Smooth muscle cell (in vitro differentiated cells): ENCODE data around the gene KCNK6. TPM values are rescaled to one million over a fixed set of nuclear protein-coding genes. Genes with fewer than 3 reads are reported as not detected.

Experiments used
- DNase-seq: peaks from one replicate; lab custom pipeline; 2025; ENCODE audit not compliant: unreplicated experiment; lab: John Stamatoyannopoulos, UW
- H2AFZ ChIP-seq: fragments of 200-600 bp; sonication (generic); 2 replicates; pipeline ENCODE4 v1.6.0; 2016; ENCODE audit warnings: antibody characterized with exemption, low read depth, mild to moderate bottlenecking
- H3F3A ChIP-seq: fragments of 200-600 bp; sonication (generic); 2 replicates; pipeline ENCODE4 v1.6.0; 2017; ENCODE audit warnings: antibody characterized with exemption, low read depth
- H3K27ac ChIP-seq: fragments of 200-600 bp; sonication (generic); 2 replicates; pipeline ENCODE4 v1.5.1; 2016; ENCODE audit warnings: low read depth, mild to moderate bottlenecking
- H3K27me3 ChIP-seq: fragments of 200-600 bp; sonication (generic); 2 replicates; pipeline ENCODE4 v1.6.1; 2016; ENCODE audit warnings: low read depth, mild to moderate bottlenecking
- H3K36me3 ChIP-seq: fragments of 200-600 bp; sonication (generic); 2 replicates; pipeline ENCODE4 v1.5.1; 2016; ENCODE audit warnings: low read depth
- H3K4me1 ChIP-seq: fragments of 200-600 bp; sonication (generic); 2 replicates; pipeline ENCODE4 v1.5.1; 2016; ENCODE audit warnings: low read depth
- H3K4me2 ChIP-seq: fragments of 200-600 bp; sonication (generic); 2 replicates; pipeline ENCODE4 v1.6.0; 2016; ENCODE audit warnings: mild to moderate bottlenecking
- H3K4me3 ChIP-seq: fragments of 200-600 bp; sonication (generic); 2 replicates; pipeline ENCODE4 v1.5.1; 2016; ENCODE audit warnings: mild to moderate bottlenecking
- H3K79me2 ChIP-seq: fragments of 200-600 bp; sonication (generic); 2 replicates; pipeline ENCODE4 v1.6.0; 2016; ENCODE audit warnings: low read depth, mild to moderate bottlenecking
- H3K9ac ChIP-seq: fragments of 200-600 bp; sonication (generic); 2 replicates; pipeline ENCODE4 v1.6.0; 2016; ENCODE audit warnings: low read depth
- H3K9me3 ChIP-seq: fragments of 200-600 bp; sonication (generic); replicated peaks from 2 replicates; pipeline ENCODE4 v1.5.1; 2016; ENCODE audit warnings: low read depth
- H4K20me1 ChIP-seq: fragments of 200-600 bp; sonication (generic); 2 replicates; pipeline ENCODE4 v1.6.0; 2016; ENCODE audit warnings: low read depth
- WGBS: methylation state at CpG from one replicate; pipeline ENCODE4 v1.1.7; 2016; ENCODE audit warnings: low lambda C conversion rate; 5-methylcytosine and 5-hydroxymethylcytosine counted together
- polyA plus RNA-seq: library from polyadenylated mRNA; unstranded; fragments of >200 nt; fragmentation: Nextera tagmentation; extraction: Ambion mirVana; gene quantifications from 2 replicates; pipeline ENCODE4 v1.2.1, GENCODE V29; 2016
- total RNA-seq: library from RNA; depleted of rRNA; stranded (reverse); fragments of >200 nt; gene quantifications from 2 replicates; pipeline ENCODE4 v1.2.3, GENCODE V29; 2014
- TF ChIP-seq, protein P1 (sequence below): fragments of 200-600 bp; sonication (generic); IDR thresholded peaks from 2 replicates; pipeline ENCODE4 v1.5.1; 2017; ENCODE audit warnings: borderline replicate concordance, mild to moderate bottlenecking, antibody characterized with exemption; ENCODE audit not compliant: insufficient read depth, poor library complexity, severe bottlenecking

The KCNK6 gene
- total and polyA plus RNA-seq, 2 experiments from 2014 or later = 6.5 to 12.6 TPM

DNA sequence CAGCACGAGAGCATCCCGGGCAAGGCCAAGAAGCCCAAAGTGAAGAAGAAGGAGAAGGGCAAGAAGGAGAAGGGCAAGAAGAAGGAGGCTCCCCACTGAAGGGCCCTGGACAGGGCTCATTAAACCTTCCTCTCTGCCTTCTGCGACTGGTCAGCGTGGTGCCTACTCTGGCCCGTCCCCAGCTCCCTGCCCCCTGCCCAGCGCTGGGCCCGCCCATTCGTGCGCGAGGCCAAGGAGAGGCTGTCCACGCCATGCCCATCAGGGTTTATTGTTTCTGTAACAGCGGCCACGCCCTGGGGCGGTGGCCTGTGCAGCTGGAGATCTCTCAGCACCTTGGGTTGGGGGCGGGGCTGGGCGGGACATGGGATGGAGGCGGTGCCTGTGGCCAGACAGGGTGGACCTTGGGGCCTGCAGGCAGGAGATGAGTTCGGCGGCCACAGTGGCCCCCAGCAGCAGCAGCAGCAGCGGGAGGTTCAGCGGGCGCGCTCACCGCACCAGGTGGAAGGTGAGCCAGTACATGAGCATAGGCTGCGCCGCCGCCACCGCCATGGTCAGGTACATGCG, 14.7 kb upstream of the KCNK6 start:
- TF ChIP-seq, protein P1, sequence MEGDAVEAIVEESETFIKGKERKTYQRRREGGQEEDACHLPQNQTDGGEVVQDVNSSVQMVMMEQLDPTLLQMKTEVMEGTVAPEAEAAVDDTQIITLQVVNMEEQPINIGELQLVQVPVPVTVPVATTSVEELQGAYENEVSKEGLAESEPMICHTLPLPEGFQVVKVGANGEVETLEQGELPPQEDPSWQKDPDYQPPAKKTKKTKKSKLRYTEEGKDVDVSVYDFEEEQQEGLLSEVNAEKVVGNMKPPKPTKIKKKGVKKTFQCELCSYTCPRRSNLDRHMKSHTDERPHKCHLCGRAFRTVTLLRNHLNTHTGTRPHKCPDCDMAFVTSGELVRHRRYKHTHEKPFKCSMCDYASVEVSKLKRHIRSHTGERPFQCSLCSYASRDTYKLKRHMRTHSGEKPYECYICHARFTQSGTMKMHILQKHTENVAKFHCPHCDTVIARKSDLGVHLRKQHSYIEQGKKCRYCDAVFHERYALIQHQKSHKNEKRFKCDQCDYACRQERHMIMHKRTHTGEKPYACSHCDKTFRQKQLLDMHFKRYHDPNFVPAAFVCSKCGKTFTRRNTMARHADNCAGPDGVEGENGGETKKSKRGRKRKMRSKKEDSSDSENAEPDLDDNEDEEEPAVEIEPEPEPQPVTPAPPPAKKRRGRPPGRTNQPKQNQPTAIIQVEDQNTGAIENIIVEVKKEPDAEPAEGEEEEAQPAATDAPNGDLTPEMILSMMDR = no peak
- Histone ChIP-seq H3K79me2 (no peaks in the 10 kb centered on the region), H3K4me3 (peak overlapping the region; percentile 45), H3K4me2 (peak overlapping the region; percentile 73), H3F3A (peaks cover 2% of the 10 kb centered on the region), H2AFZ (no peak overlapping the region), H3K27ac (peak overlapping the region; percentile 65), H3K9me3 (no peaks in the 10 kb centered on the region), H4K20me1 (no peaks in the 10 kb centered on the region), H3K27me3 (no peaks in the 10 kb centered on the region), H3K4me1 (peaks cover 9% of the 10 kb centered on the region), H3K36me3 (no peaks in the 10 kb centered on the region), H3K9ac (peak overlapping the region; percentile 33)
- DNase-seq = no peak
- 21% methylated on average over 27 of the region's 29 CpGs for WGBS

GRCh38 chr19:38306236-38306635, 13.4 kb upstream of the KCNK6 start:
- WGBS = 94% methylated on average over 3 of the region's 3 CpGs

DNA sequence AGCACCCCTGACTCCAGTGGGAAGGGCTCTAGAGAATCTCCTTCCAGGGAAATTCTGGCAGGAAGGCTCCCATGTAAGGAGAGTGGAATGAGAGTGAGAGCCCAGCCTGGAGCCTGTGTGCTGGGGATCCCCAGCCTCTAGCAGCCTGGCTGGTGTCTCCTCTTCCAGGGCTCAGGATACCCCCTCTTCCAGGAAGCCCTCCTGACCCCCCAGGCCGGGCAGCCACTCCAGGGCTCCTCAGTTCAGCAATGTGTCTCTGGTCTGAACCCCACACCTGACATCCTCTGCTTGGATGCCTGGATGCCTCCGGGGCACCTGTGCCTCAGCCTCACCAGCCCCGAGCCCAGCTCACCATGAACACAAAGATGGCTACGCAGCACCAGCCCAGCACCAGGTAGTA, 12.6 kb upstream of the KCNK6 start:
- no peak for DNase-seq
- no peaks in the 10 kb centered on the region for H3K9me3 ChIP-seq
- H4K20me1 ChIP-seq = peaks cover 19% of the 10 kb centered on the region
- H3K4me2 ChIP-seq = no peak overlapping the region
- H3K79me2 ChIP-seq = peaks cover 5% of the 10 kb centered on the region
- no peaks in the 10 kb centered on the region for H3K36me3 ChIP-seq
- H3K4me3 ChIP-seq = no peak overlapping the region
- WGBS = 98% methylated on average over 4 of the region's 4 CpGs
- H3K4me1 ChIP-seq = peaks cover 9% of the 10 kb centered on the region
- no peak overlapping the region for H3K9ac ChIP-seq
- no peaks in the 10 kb centered on the region for H3F3A ChIP-seq
- H2AFZ ChIP-seq = no peak overlapping the region
- TF ChIP-seq, protein P1 = no peak
- H3K27me3 ChIP-seq = no peaks in the 10 kb centered on the region
- no peak overlapping the region for H3K27ac ChIP-seq

More at GRCh38 chr19:38306236-38306635, 13.4 kb upstream of the KCNK6 start:
- no peak overlapping the region for H2AFZ ChIP-seq
- no peak overlapping the region for H3K4me3 ChIP-seq
- H3F3A ChIP-seq = no peaks in the 10 kb centered on the region
- H3K9ac ChIP-seq = no peak overlapping the region
- TF ChIP-seq, protein P1 = no peak
- peaks cover under 1% of the 10 kb centered on the region for H3K79me2 ChIP-seq
- no peak for DNase-seq
- peaks cover 11% of the 10 kb centered on the region for H4K20me1 ChIP-seq
- H3K4me1 ChIP-seq = peaks cover 9% of the 10 kb centered on the region
- no peak overlapping the region for H3K4me2 ChIP-seq
- no peaks in the 10 kb centered on the region for H3K9me3 ChIP-seq
- no peak overlapping the region for H3K27ac ChIP-seq
- H3K36me3 ChIP-seq = no peaks in the 10 kb centered on the region
- H3K27me3 ChIP-seq = no peaks in the 10 kb centered on the region

GRCh38 chr19:38307597-38307996, 12.0 kb upstream of the KCNK6 start:
- TF ChIP-seq, protein P1 = no peak
- no peak overlapping the region for H3K4me2 ChIP-seq
- no peaks in the 10 kb centered on the region for H3K36me3 ChIP-seq
- no peaks in the 10 kb centered on the region for H3F3A ChIP-seq
- H3K9ac ChIP-seq = no peak overlapping the region
- no peak for DNase-seq
- peaks cover 24% of the 10 kb centered on the region for H4K20me1 ChIP-seq
- no peak overlapping the region for H3K4me3 ChIP-seq
- H3K79me2 ChIP-seq = peaks cover 9% of the 10 kb centered on the region
- H3K27me3 ChIP-seq = no peaks in the 10 kb centered on the region
- H3K27ac ChIP-seq = no peak overlapping the region
- peaks cover 9% of the 10 kb centered on the region for H3K4me1 ChIP-seq
- H3K9me3 ChIP-seq = no peaks in the 10 kb centered on the region
- 91% methylated on average over 8 of the region's 8 CpGs for WGBS
- no peak overlapping the region for H2AFZ ChIP-seq
